Osteocyte (in vitro differentiated cells): ENCODE measurements around the gene FGGY. TPM values are rescaled to one million over a fixed set of nuclear protein-coding genes. Genes with fewer than 3 reads are reported as not detected.

Source experiments
- DNase-seq: peaks from one replicate; pipeline ENCODE4 v3.0.0; 2021; ENCODE audit warnings: mixed read lengths; ENCODE audit not compliant: unreplicated experiment; ENCODE audit errors: extremely low spot score
- H3K27ac Mint-ChIP-seq: one replicate; pipeline ENCODE4 v1.8.0; 2021; ENCODE audit warnings: mild to moderate bottlenecking, mixed read lengths; ENCODE audit not compliant: unreplicated experiment
- H3K27me3 Mint-ChIP-seq: one replicate; pipeline ENCODE4 v1.8.0; 2021; ENCODE audit warnings: mixed read lengths; ENCODE audit not compliant: unreplicated experiment
- H3K36me3 Mint-ChIP-seq: one replicate; pipeline ENCODE4 v1.8.0; 2021; ENCODE audit warnings: mixed read lengths; ENCODE audit not compliant: unreplicated experiment
- H3K4me1 Mint-ChIP-seq: one replicate; pipeline ENCODE4 v1.8.0; 2021; ENCODE audit warnings: mixed read lengths; ENCODE audit not compliant: unreplicated experiment
- H3K4me3 Mint-ChIP-seq: one replicate; pipeline ENCODE4 v1.8.0; 2021; ENCODE audit warnings: mild to moderate bottlenecking, moderate library complexity, mixed read lengths; ENCODE audit not compliant: unreplicated experiment
- H3K9me3 Mint-ChIP-seq: one replicate; pipeline ENCODE4 v1.8.0; 2021; ENCODE audit warnings: mixed read lengths; ENCODE audit not compliant: unreplicated experiment
- total RNA-seq: library from RNA; stranded (reverse); gene quantifications from 2 replicates; pipeline ENCODE4 v1.2.1, GENCODE V29; 2021
- TF ChIP-seq, protein P1 (sequence below): fragments of 200-600 bp; sonication (generic); IDR thresholded peaks from 2 replicates; pipeline ENCODE4 v1.5.0; 2021; ENCODE audit warnings: antibody characterized with exemption, mild to moderate bottlenecking, moderate library complexity

Gene FGGY
- total RNA-seq, 1 donor from 2014 or later = 9.1 TPM

DNA sequence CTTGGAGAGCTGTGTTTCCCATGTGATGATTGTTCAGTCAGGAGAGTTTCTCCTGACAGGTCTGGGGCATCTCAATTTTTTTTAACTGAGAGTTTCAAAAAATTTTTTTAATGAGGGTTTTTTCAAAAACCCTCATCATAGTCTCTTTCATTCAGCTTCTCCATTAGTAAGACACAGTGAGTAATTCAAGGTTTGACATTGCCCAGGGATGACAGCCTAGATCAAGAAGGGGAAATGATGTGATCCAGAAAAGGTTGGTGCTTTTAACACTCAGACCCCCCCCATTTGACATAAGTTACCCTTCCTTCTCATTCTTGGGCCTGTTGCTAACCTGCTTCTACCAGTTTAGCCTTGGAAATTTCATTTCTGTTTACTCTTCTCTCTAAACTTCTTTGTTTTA lies 328.5 kb downstream of the FGGY start:
- TF ChIP-seq, protein P1, sequence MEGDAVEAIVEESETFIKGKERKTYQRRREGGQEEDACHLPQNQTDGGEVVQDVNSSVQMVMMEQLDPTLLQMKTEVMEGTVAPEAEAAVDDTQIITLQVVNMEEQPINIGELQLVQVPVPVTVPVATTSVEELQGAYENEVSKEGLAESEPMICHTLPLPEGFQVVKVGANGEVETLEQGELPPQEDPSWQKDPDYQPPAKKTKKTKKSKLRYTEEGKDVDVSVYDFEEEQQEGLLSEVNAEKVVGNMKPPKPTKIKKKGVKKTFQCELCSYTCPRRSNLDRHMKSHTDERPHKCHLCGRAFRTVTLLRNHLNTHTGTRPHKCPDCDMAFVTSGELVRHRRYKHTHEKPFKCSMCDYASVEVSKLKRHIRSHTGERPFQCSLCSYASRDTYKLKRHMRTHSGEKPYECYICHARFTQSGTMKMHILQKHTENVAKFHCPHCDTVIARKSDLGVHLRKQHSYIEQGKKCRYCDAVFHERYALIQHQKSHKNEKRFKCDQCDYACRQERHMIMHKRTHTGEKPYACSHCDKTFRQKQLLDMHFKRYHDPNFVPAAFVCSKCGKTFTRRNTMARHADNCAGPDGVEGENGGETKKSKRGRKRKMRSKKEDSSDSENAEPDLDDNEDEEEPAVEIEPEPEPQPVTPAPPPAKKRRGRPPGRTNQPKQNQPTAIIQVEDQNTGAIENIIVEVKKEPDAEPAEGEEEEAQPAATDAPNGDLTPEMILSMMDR = no peak
- no peaks in the 10 kb centered on the region for H3K4me1 Mint-ChIP-seq
- no peak overlapping the region for H3K4me3 Mint-ChIP-seq
- no peaks in the 10 kb centered on the region for H3K36me3 Mint-ChIP-seq
- H3K27me3 Mint-ChIP-seq = no peaks in the 10 kb centered on the region
- no peak for DNase-seq
- H3K27ac Mint-ChIP-seq = no peak overlapping the region
- no peaks in the 10 kb centered on the region for H3K9me3 Mint-ChIP-seq

- TF ChIP-seq, protein P1 = no peak
- H3K27me3 Mint-ChIP-seq = no peaks in the 10 kb centered on the region
- peaks cover 8% of the 10 kb centered on the region for H3K4me1 Mint-ChIP-seq
- no peaks in the 10 kb centered on the region for H3K36me3 Mint-ChIP-seq
- H3K9me3 Mint-ChIP-seq = no peaks in the 10 kb centered on the region
- DNase-seq = no peak
- H3K27ac Mint-ChIP-seq = no peak overlapping the region
- H3K4me3 Mint-ChIP-seq = no peak overlapping the region
Measured at GRCh38 chr1:59631561-59632255, 334.8 kb downstream of the FGGY start.

DNA sequence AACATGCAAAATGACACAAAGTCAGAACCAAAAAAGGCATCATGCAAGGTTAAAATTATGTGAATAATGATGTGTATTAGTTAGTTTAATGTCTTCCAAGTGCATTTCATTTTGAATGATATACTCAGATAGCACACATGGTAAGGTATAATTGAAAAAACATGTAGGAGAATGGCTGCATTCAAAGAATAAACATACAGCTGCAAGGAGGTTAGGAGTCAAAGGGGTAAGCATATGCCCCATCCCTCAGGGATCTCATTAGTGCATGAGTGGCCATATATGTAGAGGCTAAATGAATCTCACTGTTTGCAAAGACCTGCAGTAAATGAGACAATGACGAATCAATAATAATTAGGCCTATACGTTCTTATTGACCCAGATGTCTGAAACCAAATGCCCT lies 338.2 kb downstream of the FGGY start:
- H3K27ac Mint-ChIP-seq = no peak overlapping the region
- DNase-seq = no peak
- no peaks in the 10 kb centered on the region for H3K9me3 Mint-ChIP-seq

GRCh38 chr1:59638231-59638711 lies 341.4 kb downstream of the FGGY start:
- H3K27me3 Mint-ChIP-seq = no peaks in the 10 kb centered on the region
- H3K27ac Mint-ChIP-seq = peak overlapping the region; percentile 77
- DNase-seq = no peak
- H3K4me3 Mint-ChIP-seq = no peak overlapping the region
- no peaks in the 10 kb centered on the region for H3K9me3 Mint-ChIP-seq
- H3K36me3 Mint-ChIP-seq = peaks cover 4% of the 10 kb centered on the region
- H3K4me1 Mint-ChIP-seq = peaks cover 32% of the 10 kb centered on the region
- TF ChIP-seq, protein P1 = peak; percentile 32

More for the DNA sequence above, 338.2 kb downstream of the FGGY start:
- peaks cover 24% of the 10 kb centered on the region for H3K4me1 Mint-ChIP-seq
- peaks cover 2% of the 10 kb centered on the region for H3K36me3 Mint-ChIP-seq
- no peak overlapping the region for H3K4me3 Mint-ChIP-seq
- TF ChIP-seq, protein P1 = no peak
- no peaks in the 10 kb centered on the region for H3K27me3 Mint-ChIP-seq

GRCh38 chr1:59639266-59639665 lies 342.4 kb downstream of the FGGY start:
- TF ChIP-seq, protein P1 = no peak
- DNase-seq = no peak
- Mint-ChIP-seq H3K27me3 (no peaks in the 10 kb centered on the region), H3K36me3 (peaks cover 4% of the 10 kb centered on the region), H3K4me1 (peaks cover 42% of the 10 kb centered on the region), H3K27ac (no peak overlapping the region), H3K4me3 (no peak overlapping the region), H3K9me3 (no peaks in the 10 kb centered on the region)
